ENCODE data around the gene RXYLT1.

Gene RXYLT1

DNA sequence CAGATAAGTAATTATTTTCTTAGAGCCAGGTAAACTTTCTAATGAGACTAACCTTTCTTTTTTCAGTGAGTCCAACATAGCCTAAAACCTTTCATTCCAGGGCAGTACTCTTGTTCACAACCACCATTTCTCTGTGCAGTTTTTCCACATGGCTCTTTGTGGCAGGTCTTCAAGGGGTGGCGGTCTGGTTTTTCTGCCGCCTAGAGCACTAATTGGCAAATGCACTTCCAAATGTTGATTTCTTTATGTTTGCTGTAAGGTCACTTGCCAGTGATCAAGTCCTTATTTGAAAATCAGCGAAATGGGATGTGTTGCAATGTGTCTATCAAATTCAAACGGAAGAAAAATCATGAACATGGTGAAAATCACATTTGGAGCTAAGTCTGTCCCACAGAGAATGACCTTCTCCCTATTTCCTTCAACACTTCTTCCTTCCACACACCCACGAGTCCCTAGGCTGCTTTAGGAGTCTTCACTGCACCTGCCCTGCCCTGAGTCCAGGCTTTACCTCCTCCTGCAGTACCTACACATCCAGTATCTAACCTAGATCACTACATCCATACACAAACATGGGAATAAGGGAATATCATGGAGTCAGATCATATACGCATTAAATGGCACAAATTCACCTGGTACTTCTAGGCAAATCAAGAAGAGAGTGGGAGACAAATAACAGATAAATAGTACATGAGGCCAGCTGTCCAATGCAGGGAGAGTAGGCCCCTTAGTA lies 66.7 kb downstream of the RXYLT1 start:
- TF ChIP-seq TAF1 (IDR thresholded peaks at IDR 0.05; ENCODE audit: borderline replicate concordance, insufficient read depth, low read length) (no peak), SIN3A (IDR thresholded peaks at IDR 0.05; ENCODE audit: borderline replicate concordance, insufficient read depth, low read length) (no peak), POLR2AphosphoS5 (IDR thresholded peaks at IDR 0.05; ENCODE audit: low read depth, low read length) (no peak), FOXP2 (optimal IDR thresholded peaks at IDR 0.05; ENCODE audit: borderline replicate concordance, extremely low read depth, extremely low read length, insufficient read depth) (no peak)
- TF ChIP-seq, protein P1, sequence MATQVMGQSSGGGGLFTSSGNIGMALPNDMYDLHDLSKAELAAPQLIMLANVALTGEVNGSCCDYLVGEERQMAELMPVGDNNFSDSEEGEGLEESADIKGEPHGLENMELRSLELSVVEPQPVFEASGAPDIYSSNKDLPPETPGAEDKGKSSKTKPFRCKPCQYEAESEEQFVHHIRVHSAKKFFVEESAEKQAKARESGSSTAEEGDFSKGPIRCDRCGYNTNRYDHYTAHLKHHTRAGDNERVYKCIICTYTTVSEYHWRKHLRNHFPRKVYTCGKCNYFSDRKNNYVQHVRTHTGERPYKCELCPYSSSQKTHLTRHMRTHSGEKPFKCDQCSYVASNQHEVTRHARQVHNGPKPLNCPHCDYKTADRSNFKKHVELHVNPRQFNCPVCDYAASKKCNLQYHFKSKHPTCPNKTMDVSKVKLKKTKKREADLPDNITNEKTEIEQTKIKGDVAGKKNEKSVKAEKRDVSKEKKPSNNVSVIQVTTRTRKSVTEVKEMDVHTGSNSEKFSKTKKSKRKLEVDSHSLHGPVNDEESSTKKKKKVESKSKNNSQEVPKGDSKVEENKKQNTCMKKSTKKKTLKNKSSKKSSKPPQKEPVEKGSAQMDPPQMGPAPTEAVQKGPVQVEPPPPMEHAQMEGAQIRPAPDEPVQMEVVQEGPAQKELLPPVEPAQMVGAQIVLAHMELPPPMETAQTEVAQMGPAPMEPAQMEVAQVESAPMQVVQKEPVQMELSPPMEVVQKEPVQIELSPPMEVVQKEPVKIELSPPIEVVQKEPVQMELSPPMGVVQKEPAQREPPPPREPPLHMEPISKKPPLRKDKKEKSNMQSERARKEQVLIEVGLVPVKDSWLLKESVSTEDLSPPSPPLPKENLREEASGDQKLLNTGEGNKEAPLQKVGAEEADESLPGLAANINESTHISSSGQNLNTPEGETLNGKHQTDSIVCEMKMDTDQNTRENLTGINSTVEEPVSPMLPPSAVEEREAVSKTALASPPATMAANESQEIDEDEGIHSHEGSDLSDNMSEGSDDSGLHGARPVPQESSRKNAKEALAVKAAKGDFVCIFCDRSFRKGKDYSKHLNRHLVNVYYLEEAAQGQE (IDR thresholded peaks at IDR 0.05; ENCODE audit: insufficient read depth in 1 of 2, low read depth in 2 of 2, low read length in 2 of 2), result no peak

- TF ChIP-seq POLR2AphosphoS5 (IDR thresholded peaks at IDR 0.05; ENCODE audit: low read depth, low read length) (no peak), SIN3A (IDR thresholded peaks at IDR 0.05; ENCODE audit: borderline replicate concordance, insufficient read depth, low read length) (no peak), TAF1 (IDR thresholded peaks at IDR 0.05; ENCODE audit: borderline replicate concordance, insufficient read depth, low read length) (no peak), FOXP2 (optimal IDR thresholded peaks at IDR 0.05; ENCODE audit: borderline replicate concordance, extremely low read depth, extremely low read length, insufficient read depth) (no peak)
- TF ChIP-seq, protein P1 (IDR thresholded peaks at IDR 0.05; ENCODE audit: insufficient read depth in 1 of 2, low read depth in 2 of 2, low read length in 2 of 2), result no peak
These were observed 68.7 kb downstream of the RXYLT1 start for GRCh38 chr12:63848450-63848849.

- TF ChIP-seq TAF1 (IDR thresholded peaks at IDR 0.05; ENCODE audit: borderline replicate concordance, insufficient read depth, low read length), result no peak
- TF ChIP-seq, protein P1 (IDR thresholded peaks at IDR 0.05; ENCODE audit: insufficient read depth in 1 of 2, low read depth in 2 of 2, low read length in 2 of 2), result no peak
- TF ChIP-seq FOXP2 (optimal IDR thresholded peaks at IDR 0.05; ENCODE audit: borderline replicate concordance, extremely low read depth, extremely low read length, insufficient read depth), result no peak
- TF ChIP-seq POLR2AphosphoS5 (IDR thresholded peaks at IDR 0.05; ENCODE audit: low read depth, low read length), result no peak
- no peak for TF ChIP-seq SIN3A (IDR thresholded peaks at IDR 0.05; ENCODE audit: borderline replicate concordance, insufficient read depth, low read length)
These were observed 69.5 kb downstream of the RXYLT1 start for GRCh38 chr12:63849106-63849620.

- TF ChIP-seq SIN3A (IDR thresholded peaks at IDR 0.05; ENCODE audit: borderline replicate concordance, insufficient read depth, low read length) (no peak), POLR2AphosphoS5 (IDR thresholded peaks at IDR 0.05; ENCODE audit: low read depth, low read length) (no peak), FOXP2 (optimal IDR thresholded peaks at IDR 0.05; ENCODE audit: borderline replicate concordance, extremely low read depth, extremely low read length, insufficient read depth) (no peak), TAF1 (IDR thresholded peaks at IDR 0.05; ENCODE audit: borderline replicate concordance, insufficient read depth, low read length) (no peak)
- TF ChIP-seq, protein P1 (IDR thresholded peaks at IDR 0.05; ENCODE audit: insufficient read depth in 1 of 2, low read depth in 2 of 2, low read length in 2 of 2), result no peak
These were observed 69.9 kb downstream of the RXYLT1 start for GRCh38 chr12:63849641-63850040.

Data from PFSK-1 (cell line).